Common myeloid progenitor, CD34-positive (primary cell): ENCODE results near the gene IRAK3. TPM values are rescaled to one million over a fixed set of nuclear protein-coding genes. Genes with fewer than 3 reads are reported as not detected.

Experiments
- CTCF ChIA-PET: fragments of 350-600 bp; sonication (Branson Sonifier 250); formaldehyde crosslinking; loops from one replicate; lab custom pipeline; 2021; ENCODE audit warnings: antibody characterized with exemption; lab: Charles Lee
- POLR2A ChIA-PET: fragments of 350-600 bp; sonication (Branson Sonifier 250); formaldehyde crosslinking; loops from one replicate; lab custom pipeline; 2021; ENCODE audit warnings: antibody characterized with exemption; lab: Charles Lee
- DNase-seq, 3 donors: peaks; one replicate each; pipeline versions ENCODE4 v3.0.0 to v3.0.0-alpha.2; 2013
- H3K27ac ChIP-seq, 2 experiments: 1 replicate in 1 of 2; 2 replicates in 1 of 2; pipeline ENCODE4 v1.7.0; 2013; ENCODE audit warnings: inconsistent platforms in 2 of 2, low read length in 2 of 2, mild to moderate bottlenecking in 2 of 2, low read depth in 1 of 2, moderate library complexity in 1 of 2; ENCODE audit not compliant: severe bottlenecking in 2 of 2, insufficient read depth in 1 of 2, poor library complexity in 1 of 2
- H3K27me3 ChIP-seq, 5 experiments: replicated peaks in 2 of 5; 1 replicate in 3 of 5; 2 replicates in 2 of 5; pipeline versions ENCODE4 v1.6.1 to v1.7.0; 2013; ENCODE audit warnings: low read length in 4 of 5, mild to moderate bottlenecking in 2 of 5, moderate library complexity in 2 of 5, inconsistent platforms in 1 of 5; ENCODE audit not compliant: insufficient read depth in 5 of 5, control insufficient read depth in 4 of 5
- H3K36me3 ChIP-seq, 4 experiments: 1 replicate in 2 of 4; 2 replicates in 2 of 4; pipeline versions ENCODE4 v1.6.1 to v1.7.0; 2013; ENCODE audit warnings: low read length in 3 of 4, control low read depth in 1 of 4, mild to moderate bottlenecking in 1 of 4; ENCODE audit not compliant: control insufficient read depth in 4 of 4, insufficient read depth in 4 of 4
- H3K4me1 ChIP-seq, 4 experiments: 1 replicate in 3 of 4; 2 replicates in 1 of 4; pipeline versions ENCODE4 v1.6.1 to v1.7.1; 2013; ENCODE audit warnings: low read length in 3 of 4, mild to moderate bottlenecking in 3 of 4, control low read depth in 1 of 4, inconsistent platforms in 1 of 4, moderate library complexity in 1 of 4; ENCODE audit not compliant: control insufficient read depth in 4 of 4, insufficient read depth in 4 of 4; ENCODE audit errors: control extremely low read depth in 1 of 4
- H3K4me3 ChIP-seq, 7 experiments: 1 replicate in 4 of 7; 2 replicates in 3 of 7; pipeline versions ENCODE4 v1.5.1 to v1.7.0; 2013; ENCODE audit warnings: mild to moderate bottlenecking in 7 of 7, low read length in 6 of 7, moderate library complexity in 6 of 7, inconsistent platforms in 2 of 7, low read depth in 2 of 7, control low read depth in 1 of 7; ENCODE audit not compliant: insufficient read depth in 4 of 7, control insufficient read depth in 1 of 7; ENCODE audit errors: extremely low read depth in 1 of 7
- H3K9me3 ChIP-seq, 5 experiments: 1 replicate in 4 of 5; 2 replicates in 1 of 5; pipeline versions ENCODE4 v1.6.1 to v1.7.1; 2013; ENCODE audit warnings: low read length in 4 of 5, mild to moderate bottlenecking in 2 of 5, inconsistent platforms in 1 of 5, low read depth in 1 of 5, moderate library complexity in 1 of 5; ENCODE audit not compliant: control insufficient read depth in 4 of 5, insufficient read depth in 2 of 5; ENCODE audit errors: control extremely low read depth in 1 of 5
- WGBS: methylation state at CpG from one replicate; pipeline ENCODE4 v1.1.5; 2013; ENCODE audit not compliant: insufficient coverage; 5-methylcytosine and 5-hydroxymethylcytosine counted together
- polyA plus RNA-seq: library from polyadenylated mRNA; unstranded; fragments of 120-200 nt; gene quantifications from one replicate; pipeline ENCODE4 v1.2.1, GENCODE V29; 2013

The IRAK3 gene
- 51.0 TPM for polyA plus RNA-seq

GRCh38 chr12:66188584-66189485, at the start of gene IRAK3:
Gene IRAK3, plus strand, starts transcription at chr12:66189214. Its CDS starts 86 bp downstream, at chr12:66189300.
- ChIA-PET POLR2A (interaction anchor here (3.6 kb wide), 1 partner anchor 19 kb away, joined by 20 read pairs; the partner anchor contains the start of gene TMBIM4), CTCF (interaction anchor here (1.4 to 4.3 kb wide), 2 partner anchors 19 to 47 kb away, joined by 5 to 18 read pairs; partner anchors contain the start of gene TMBIM4)
- peak within 1 kb of the TSS; percentile 71 to 84 for H3K27ac ChIP-seq

GRCh38 chr12:66139328-66139727, 49.7 kb upstream of the IRAK3 start:
- peaks cover 24 to 73% (median 46%) of the 10 kb centered on the region in 4 experiments for H3K36me3 ChIP-seq
- H3K4me1 ChIP-seq = peaks cover 3 to 11% (median 5%) of the 10 kb centered on the region in 4 experiments
- H3K9me3 ChIP-seq = peaks cover 8 to 37% (median 12%) of the 10 kb centered on the region in 5 experiments
- DNase-seq = no peak
- no peak overlapping the region for H3K4me3 ChIP-seq
- POLR2A ChIA-PET = no interaction called here
- no peak overlapping the region for H3K27ac ChIP-seq
- CTCF ChIA-PET = interaction anchor here (0.9 to 2.7 kb wide), 3 partner anchors 9 to 825 kb away, joined by 3 to 9 read pairs (median 3); partner anchors contain the start of gene LLPH
- WGBS = 94% methylated on average over 2 of the region's 2 CpGs
- no peaks in the 10 kb centered on the region for H3K27me3 ChIP-seq

More at GRCh38 chr12:66188584-66189485, at the start of gene IRAK3:
- H3K4me1 ChIP-seq = peaks cover 23 to 42% (median 33%) of the 10 kb centered on the region in 4 experiments
- H3K27me3 ChIP-seq = no peaks in the 10 kb centered on the region
- no peaks in the 10 kb centered on the region for H3K9me3 ChIP-seq
- 15% methylated on average over 80 of the region's 82 CpGs for WGBS
- H3K4me3 ChIP-seq = peak within 1 kb of the TSS; percentile 47 to 94 (median 75)
- peaks cover 0 to 3% (median 0%) of the 10 kb centered on the region in 4 experiments for H3K36me3 ChIP-seq
- peak; percentile 72 to 92 (median 87) for DNase-seq

- DNase-seq = peak in 2 of 3 donors; percentile 64 to 65
- H3K27ac ChIP-seq = no peak overlapping the region
- POLR2A ChIA-PET = no interaction called here
- peaks cover 8 to 37% (median 12%) of the 10 kb centered on the region in 5 experiments for H3K9me3 ChIP-seq
- CTCF ChIA-PET = interaction anchor here (0.6 to 2.7 kb wide), 2 partner anchors 10 to 1653 kb away, joined by 3 to 9 read pairs; partner anchors contain the start of gene LLPH
- peaks cover 24 to 73% (median 47%) of the 10 kb centered on the region in 4 experiments for H3K36me3 ChIP-seq
- H3K4me3 ChIP-seq = peak overlapping the region in 1 of 7 experiments; percentile 2
- no peaks in the 10 kb centered on the region for H3K27me3 ChIP-seq
- H3K4me1 ChIP-seq = peaks cover 10 to 24% (median 18%) of the 10 kb centered on the region in 4 experiments
These were observed 48.3 kb upstream of the IRAK3 start for GRCh38 chr12:66140731-66141130.

GRCh38 chr12:66141299-66141698, 47.7 kb upstream of the IRAK3 start:
- Histone ChIP-seq H3K4me3 (no peak overlapping the region), H3K27me3 (no peaks in the 10 kb centered on the region), H3K27ac (no peak overlapping the region), H3K9me3 (peaks cover 8 to 37% (median 12%) of the 10 kb centered on the region in 5 experiments), H3K36me3 (peaks cover 27 to 70% (median 46%) of the 10 kb centered on the region in 4 experiments), H3K4me1 (peaks cover 13 to 30% (median 23%) of the 10 kb centered on the region in 4 experiments)
- POLR2A ChIA-PET = no interaction called here
- CTCF ChIA-PET = interaction anchor here (2.7 kb wide), 1 partner anchor 10 kb away, joined by 9 read pairs; the partner anchor contains the start of gene LLPH
- DNase-seq = peak in 1 of 3 donors; percentile 8
- WGBS = no CpG with 5 or more reads among the region's 2 CpGs

GRCh38 chr12:66142826-66143225, 46.2 kb upstream of the IRAK3 start:
- Histone ChIP-seq H3K36me3 (peaks cover 24 to 56% (median 38%) of the 10 kb centered on the region in 4 experiments), H3K27ac (peak overlapping the region in 1 of 2 experiments; percentile 90), H3K9me3 (peaks cover 8 to 37% (median 12%) of the 10 kb centered on the region in 5 experiments), H3K4me1 (peaks cover 14 to 36% (median 25%) of the 10 kb centered on the region in 4 experiments), H3K4me3 (no peak overlapping the region), H3K27me3 (no peaks in the 10 kb centered on the region)
- POLR2A ChIA-PET = no interaction called here
- no peak for DNase-seq
- CTCF ChIA-PET = interaction anchor here (2.3 kb wide), 1 partner anchor 19 kb away, joined by 8 read pairs; no protein-coding TSS in a partner anchor

GRCh38 chr12:66143868-66144267, 45.1 kb upstream of the IRAK3 start:
- CTCF ChIA-PET = interaction anchor here (0.8 to 2.3 kb wide), 7 partner anchors 13 to 549 kb away, joined by 3 to 8 read pairs (median 4); partner anchors contain the start of gene LLPH
- peaks cover 14 to 36% (median 25%) of the 10 kb centered on the region in 4 experiments for H3K4me1 ChIP-seq

More at GRCh38 chr12:66143868-66144267, 45.1 kb upstream of the IRAK3 start:
- DNase-seq = no peak
- POLR2A ChIA-PET = interaction anchor here (2.1 kb wide), 1 partner anchor 13 kb away, joined by 8 read pairs; the partner anchor contains the start of gene LLPH
- H3K27ac ChIP-seq = peak overlapping the region; percentile 78 to 90
- no peak overlapping the region for H3K4me3 ChIP-seq
- WGBS = no CpG with 5 or more reads among the region's 1 CpG
- H3K9me3 ChIP-seq = peaks cover 8 to 37% (median 12%) of the 10 kb centered on the region in 5 experiments
- H3K27me3 ChIP-seq = no peaks in the 10 kb centered on the region
- H3K36me3 ChIP-seq = peaks cover 20 to 50% (median 36%) of the 10 kb centered on the region in 4 experiments
